Measurements from ENCODE around the gene COLGALT1.

- TF ChIP-seq ZNF274 (IDR thresholded peaks at IDR 0.05; ENCODE audit: low read depth, low read length) (no peak), SUZ12 (IDR thresholded peaks at IDR 0.05; ENCODE audit: extremely low read depth, insufficient read depth, insufficient read length) (no peak)
Observed at GRCh38 chr19:17526922-17527321, 28.5 kb upstream of the COLGALT1 start.

All from NT2/D1 (cell line).